RWPE1 (cell line): ENCODE results near the gene SYNE1.
"Not testable (repeated sequence)": the region's sequence is repeated elsewhere in the genome, so short reads cannot be mapped to it uniquely, and the experiment has no call there.

ENCODE experiments used
- CTCF ChIA-PET: fragments of 350-600 bp; sonication (Branson Sonifier 250); formaldehyde crosslinking; extraction: SDS; loops from one replicate; lab custom pipeline; 2021; lab: Yijun Ruan, JAX
- POLR2A ChIA-PET: fragments of 400-600 bp; formaldehyde crosslinking; extraction: SDS; loops from one replicate; lab custom pipeline; 2020; ENCODE audit warnings: antibody characterized with exemption; ENCODE audit not compliant: low non-redundant PET; lab: Yijun Ruan, JAX
- DNase-seq: peaks from one replicate; pipeline ENCODE4 v3.0.0; 2012; ENCODE audit warnings: low spot score
- H3K27ac ChIP-seq: fragments of 450-650 bp; 2 replicates; pipeline ENCODE4 v1.5.1; 2017
- TF ChIP-seq, protein P1 (sequence below): fragments of 450-650 bp; conservative IDR thresholded peaks from 2 replicates; pipeline ENCODE4 v1.5.1; 2017; ENCODE audit warnings: low read depth, mild to moderate bottlenecking

SYNE1 gene

GRCh38 chr6:152637296-152638047 lies at the start of gene SYNE1:
SYNE1 (minus strand) TSS chr6:152637362; CDS start chr6:152628331, 9,031 bp downstream.
- DNase-seq, result no peak
- ChIA-PET POLR2A (interaction anchor here (0.5 kb wide), 1 partner anchor 1731 kb away, joined by 3 read pairs; no protein-coding TSS in a partner anchor), CTCF (interaction anchor here (0.6 to 1.1 kb wide), 2 partner anchors 67 to 1643 kb away, joined by 3 to 4 read pairs; no protein-coding TSS in a partner anchor)
- TF ChIP-seq, protein P1, sequence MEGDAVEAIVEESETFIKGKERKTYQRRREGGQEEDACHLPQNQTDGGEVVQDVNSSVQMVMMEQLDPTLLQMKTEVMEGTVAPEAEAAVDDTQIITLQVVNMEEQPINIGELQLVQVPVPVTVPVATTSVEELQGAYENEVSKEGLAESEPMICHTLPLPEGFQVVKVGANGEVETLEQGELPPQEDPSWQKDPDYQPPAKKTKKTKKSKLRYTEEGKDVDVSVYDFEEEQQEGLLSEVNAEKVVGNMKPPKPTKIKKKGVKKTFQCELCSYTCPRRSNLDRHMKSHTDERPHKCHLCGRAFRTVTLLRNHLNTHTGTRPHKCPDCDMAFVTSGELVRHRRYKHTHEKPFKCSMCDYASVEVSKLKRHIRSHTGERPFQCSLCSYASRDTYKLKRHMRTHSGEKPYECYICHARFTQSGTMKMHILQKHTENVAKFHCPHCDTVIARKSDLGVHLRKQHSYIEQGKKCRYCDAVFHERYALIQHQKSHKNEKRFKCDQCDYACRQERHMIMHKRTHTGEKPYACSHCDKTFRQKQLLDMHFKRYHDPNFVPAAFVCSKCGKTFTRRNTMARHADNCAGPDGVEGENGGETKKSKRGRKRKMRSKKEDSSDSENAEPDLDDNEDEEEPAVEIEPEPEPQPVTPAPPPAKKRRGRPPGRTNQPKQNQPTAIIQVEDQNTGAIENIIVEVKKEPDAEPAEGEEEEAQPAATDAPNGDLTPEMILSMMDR, result no peak
- no peak within 1 kb of the TSS for H3K27ac ChIP-seq

DNA sequence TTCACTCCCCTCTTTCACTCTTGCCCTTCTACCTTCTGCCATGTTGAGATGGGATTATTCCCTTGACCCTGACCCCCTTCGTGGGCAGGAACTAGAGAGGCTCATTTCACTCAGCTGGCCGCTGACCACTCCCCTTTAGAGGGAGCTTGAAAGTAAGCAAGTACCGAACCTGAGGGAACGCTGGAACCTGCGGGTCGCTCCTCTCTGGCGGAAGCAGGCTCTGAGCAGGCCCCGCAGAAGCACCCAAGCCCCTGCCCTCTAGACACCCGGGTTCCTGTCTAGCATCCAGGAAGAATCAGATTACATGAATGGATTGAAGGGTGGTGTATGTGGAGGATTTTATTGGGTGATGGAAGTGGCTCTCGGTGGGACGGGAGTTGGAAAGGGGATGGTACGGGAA lies 48.7 kb upstream of the SYNE1 start:
- no peak overlapping the region for H3K27ac ChIP-seq
- DNase-seq, result no peak
- ChIA-PET CTCF (no interaction called here), POLR2A (no interaction called here)
- TF ChIP-seq, protein P1, result no peak

- CTCF ChIA-PET, DNase-seq, H3K27ac ChIP-seq, POLR2A ChIA-PET: not testable (repeated sequence)
These were observed 45.8 kb upstream of the SYNE1 start for GRCh38 chr6:152682935-152683334.

DNA sequence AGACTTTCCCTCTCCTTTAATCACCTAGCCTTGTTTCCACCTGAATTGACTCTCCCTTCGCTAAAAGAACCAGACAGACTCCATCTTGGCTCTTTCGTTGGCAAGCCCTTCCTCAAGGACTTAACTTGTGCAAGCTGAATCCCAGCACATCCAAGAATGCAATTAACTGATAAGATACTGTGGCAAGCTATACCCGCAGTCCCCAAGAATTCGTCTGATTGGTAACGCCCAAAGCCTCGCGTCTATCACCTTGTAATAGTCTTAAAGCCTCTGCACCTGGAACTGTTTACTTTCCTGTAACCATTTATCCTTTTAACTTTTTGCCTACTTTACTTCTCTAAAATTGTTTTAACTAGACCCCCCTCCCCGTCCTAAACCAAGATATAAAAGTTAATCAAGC lies 45.0 kb upstream of the SYNE1 start:
- ChIA-PET POLR2A (no interaction called here), CTCF (no interaction called here)
- no peak overlapping the region for H3K27ac ChIP-seq
- no peak for DNase-seq
- TF ChIP-seq, protein P1, result no peak

DNA sequence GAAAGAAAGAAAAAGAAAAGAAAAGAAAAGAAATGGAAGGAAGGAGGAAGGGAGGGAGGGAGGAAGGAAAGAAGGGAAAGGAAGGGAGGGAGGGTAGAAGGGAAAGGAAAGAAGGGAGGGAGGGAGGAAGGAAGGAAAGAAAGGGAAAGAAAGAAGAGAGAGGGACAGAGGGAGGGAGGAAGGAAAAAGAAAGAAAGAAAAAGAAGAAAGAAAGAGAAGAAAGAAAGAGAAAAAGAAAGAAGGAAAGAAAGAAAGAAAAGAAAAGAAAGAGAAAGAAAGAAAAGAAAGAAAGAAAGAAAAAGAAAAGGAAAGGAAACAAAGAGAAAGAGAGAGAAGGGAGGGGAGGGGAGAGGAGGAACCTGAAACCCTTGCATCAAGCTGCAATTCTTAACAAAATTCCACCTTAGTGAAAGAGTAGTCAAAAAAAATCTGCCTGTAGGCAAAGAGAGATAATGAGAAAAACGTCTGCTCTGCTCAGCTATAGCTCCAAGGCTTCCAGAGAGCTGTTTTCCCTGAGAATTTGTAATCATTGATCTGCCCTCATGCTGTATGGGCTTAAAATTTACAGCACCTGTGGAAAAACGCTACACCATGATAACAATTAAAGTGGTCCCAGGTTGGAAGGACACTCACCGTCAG lies 43.8 kb upstream of the SYNE1 start:
- POLR2A ChIA-PET, result no interaction called here
- no peak for DNase-seq
- H3K27ac ChIP-seq, result no peak overlapping the region
- TF ChIP-seq, protein P1, result no peak
- CTCF ChIA-PET, result no interaction called here

DNA sequence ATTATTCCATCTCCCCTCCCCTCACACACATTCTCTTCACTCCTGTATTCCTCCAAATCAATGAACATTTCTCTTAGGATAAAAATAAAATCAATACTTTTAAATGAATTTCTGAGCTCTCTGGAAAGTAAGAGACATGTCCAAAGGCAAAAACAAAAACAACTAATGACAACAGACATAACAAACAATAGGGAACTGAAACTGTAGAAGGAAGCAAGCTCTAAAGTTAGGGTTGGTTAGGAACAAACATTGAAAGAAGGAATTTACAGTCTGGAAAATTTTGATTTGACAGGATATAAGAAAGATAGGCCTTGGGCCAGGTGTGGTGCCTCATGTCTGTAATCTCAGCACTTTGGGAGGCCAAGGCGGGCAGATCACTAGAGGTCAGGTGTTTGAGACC lies 43.0 kb upstream of the SYNE1 start:
- ChIA-PET POLR2A (no interaction called here), CTCF (no interaction called here)
- TF ChIP-seq, protein P1, result no peak
- no peak overlapping the region for H3K27ac ChIP-seq
- DNase-seq, result no peak

DNA sequence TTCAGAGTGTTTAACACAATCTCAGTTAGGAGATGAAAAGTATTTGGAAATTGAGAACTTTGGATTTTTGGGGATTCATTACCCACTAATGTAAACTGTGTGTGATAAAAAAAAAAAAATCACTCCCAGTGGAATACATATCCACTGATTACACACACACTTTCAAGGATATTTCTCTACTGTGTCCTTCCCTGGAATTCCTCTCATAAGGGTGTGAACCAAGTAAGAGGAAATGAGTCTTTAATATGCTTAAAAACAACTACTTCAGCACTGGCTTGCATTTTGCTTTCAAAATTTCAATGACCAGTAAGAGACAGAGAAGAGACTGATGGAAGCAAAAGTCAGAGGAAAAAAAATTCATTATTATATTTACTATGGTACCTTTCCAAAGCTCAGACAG lies 36.1 kb upstream of the SYNE1 start:
- no peak overlapping the region for H3K27ac ChIP-seq
- TF ChIP-seq, protein P1, result no peak
- POLR2A ChIA-PET, result no interaction called here
- CTCF ChIA-PET, result interaction anchor here (0.6 kb wide), 1 partner anchor 562 kb away, joined by 3 read pairs; no protein-coding TSS in a partner anchor
- no peak for DNase-seq
